ENCODE data around the gene CD164L2.

- TF ChIP-seq CTCF (IDR thresholded peaks at IDR 0.05) (no peak), EP300 (IDR thresholded peaks at IDR 0.05; ENCODE audit: low read depth) (no peak), POLR2A (IDR thresholded peaks at IDR 0.05) (no peak)
Observed at GRCh38 chr1:27379564-27380122, 3.5 kb downstream of the CD164L2 start.

Data from transverse colon (tissue), 3 donors.